CD14-positive monocyte (primary cell): Measurements from ENCODE around the gene PQBP1. TPM values are rescaled to one million over a fixed set of nuclear protein-coding genes. Genes with fewer than 3 reads are reported as not detected.

Experiments
- DNase-seq, 3 donors: peaks; one replicate each; pipeline ENCODE4 v3.0.0-alpha.2; 2011 to 2022
- H2AFZ ChIP-seq: 2 replicates; pipeline ENCODE4 v1.6.0; 2012; ENCODE audit warnings: mild to moderate bottlenecking, low read depth, low read length, inconsistent platforms; ENCODE audit not compliant: insufficient read depth, poor library complexity, severe bottlenecking
- H3K27ac ChIP-seq, 2 donors: 1 replicate in 1 of 2; 2 replicates in 1 of 2; pipeline ENCODE4 v1.5.1; 2012 to 2013; ENCODE audit warnings: low read length in 2 of 2, control low read depth in 1 of 2, inconsistent platforms in 1 of 2, low read depth in 1 of 2, mild to moderate bottlenecking in 1 of 2
- H3K27me3 ChIP-seq, 2 donors: one replicate each; pipeline versions ENCODE4 v1.6.0 to v1.6.1; 2011 to 2013; ENCODE audit warnings: low read length in 2 of 2; ENCODE audit not compliant: control insufficient read depth in 2 of 2, insufficient read depth in 2 of 2
- H3K36me3 ChIP-seq, 2 donors: replicated peaks in 1 of 2; 1 replicate in 1 of 2; 2 replicates in 1 of 2; pipeline versions ENCODE4 v1.5.1 to v1.6.1; 2012 to 2013; ENCODE audit warnings: low read length in 2 of 2, control low read depth in 1 of 2, inconsistent platforms in 1 of 2, mild to moderate bottlenecking in 1 of 2; ENCODE audit not compliant: insufficient read depth in 2 of 2, control insufficient read depth in 1 of 2
- H3K4me1 ChIP-seq, 2 donors: 1 replicate in 1 of 2; 2 replicates in 1 of 2; pipeline versions ENCODE4 v1.5.1 to v1.6.1; 2012 to 2013; ENCODE audit warnings: low read length in 2 of 2, control low read depth in 1 of 2, inconsistent platforms in 1 of 2, mild to moderate bottlenecking in 1 of 2, moderate library complexity in 1 of 2; ENCODE audit not compliant: insufficient read depth in 2 of 2, control insufficient read depth in 1 of 2
- H3K4me2 ChIP-seq: replicated peaks from 2 replicates; pipeline ENCODE3; 2012; ENCODE audit warnings: low read length, moderate library complexity, mild to moderate bottlenecking; ENCODE audit not compliant: poor library complexity, severe bottlenecking; ENCODE audit errors: extremely low read depth
- H3K4me3 ChIP-seq, 3 experiments: fragments of 200-600 bp in 1 of 3; sonication (generic) in 1 of 3; replicated peaks in 1 of 3; 1 replicate in 2 of 3; 2 replicates in 1 of 3; pipeline ENCODE4 v1.5.1; 2011 to 2013; ENCODE audit warnings: low read length in 3 of 3, mild to moderate bottlenecking in 3 of 3, control low read depth in 2 of 3, low read depth in 2 of 3, inconsistent platforms in 1 of 3, moderate library complexity in 1 of 3
- H3K79me2 ChIP-seq: 2 replicates; pipeline ENCODE4 v1.6.0; 2012; ENCODE audit warnings: mild to moderate bottlenecking, control low read depth, inconsistent platforms, low read length, moderate library complexity; ENCODE audit not compliant: insufficient read depth
- H3K9ac ChIP-seq: 2 replicates; pipeline ENCODE4 v1.6.0; 2017; ENCODE audit warnings: low read length, mild to moderate bottlenecking; ENCODE audit not compliant: insufficient read depth, poor library complexity, severe bottlenecking
- H3K9me3 ChIP-seq, 2 donors: replicated peaks in 1 of 2; 1 replicate in 1 of 2; 2 replicates in 1 of 2; pipeline versions ENCODE4 v1.5.1 to v1.6.1; 2012 to 2013; ENCODE audit warnings: low read length in 2 of 2, control low read depth in 1 of 2; ENCODE audit not compliant: control insufficient read depth in 1 of 2, insufficient read depth in 1 of 2
- H4K20me1 ChIP-seq: 2 replicates; pipeline ENCODE4 v1.6.0; 2012; ENCODE audit warnings: mild to moderate bottlenecking, low read length, control low read depth, moderate library complexity; ENCODE audit not compliant: insufficient read depth
- H3K27ac Mint-ChIP-seq, 7 donors: one replicate each; pipeline ENCODE4 v1.8.0; 2020; ENCODE audit warnings: mild to moderate bottlenecking in 7 of 7, mixed read lengths in 7 of 7, moderate library complexity in 6 of 7, inconsistent platforms in 2 of 7
- H3K27me3 Mint-ChIP-seq, 3 donors: one replicate each; pipeline ENCODE4 v1.8.0; 2021 to 2022; ENCODE audit warnings: low read depth in 3 of 3, mild to moderate bottlenecking in 3 of 3, mixed read lengths in 3 of 3, moderate library complexity in 3 of 3, inconsistent platforms in 1 of 3
- H3K36me3 Mint-ChIP-seq, 2 donors: one replicate each; pipeline ENCODE4 v1.8.0; 2020; ENCODE audit warnings: mixed read lengths in 2 of 2, inconsistent platforms in 1 of 2, mild to moderate bottlenecking in 1 of 2
- H3K4me1 Mint-ChIP-seq: one replicate; pipeline ENCODE4 v1.8.0; 2020; ENCODE audit warnings: mild to moderate bottlenecking, mixed read lengths
- H3K4me3 Mint-ChIP-seq, 2 donors: one replicate each; pipeline ENCODE4 v1.8.0; 2020; ENCODE audit warnings: mild to moderate bottlenecking in 2 of 2, mixed read lengths in 2 of 2, moderate library complexity in 1 of 2
- H3K9me3 Mint-ChIP-seq, 7 donors: one replicate each; pipeline ENCODE4 v1.8.0; 2020 to 2022; ENCODE audit warnings: mixed read lengths in 7 of 7, mild to moderate bottlenecking in 6 of 7, moderate library complexity in 6 of 7, inconsistent platforms in 2 of 7
- CTCF ChIP-seq: fragments of 200-600 bp; IDR thresholded peaks from one replicate; pipeline ENCODE4 v1.8.0; 2022; ENCODE audit warnings: antibody characterized with exemption, mild to moderate bottlenecking
- WGBS: methylation state at CpG from one replicate; pipeline ENCODE4 v1.1.5; 2013; ENCODE audit warnings: missing lambda C conversion rate; ENCODE audit not compliant: insufficient coverage; 5-methylcytosine and 5-hydroxymethylcytosine counted together
- intact Hi-C, 2 donors: fragments of 100-400 bp; cut with micrococcal nuclease; formaldehyde crosslinking; loops; one replicate each; pipeline versions ENCODE4 v1.15.0 to v1.15.1; 2023
- polyA plus RNA-seq, 3 donors: library from polyadenylated mRNA; depleted of rRNA in 1 of 3; unstranded in 2 of 3; stranded (reverse) in 1 of 3; fragments of 300-500 nt in 2 of 3; fragments of >200 nt in 1 of 3; fragmentation: Illumina TruSeq in 2 of 3; gene quantifications; 1 replicate in 2 of 3; 2 replicates in 1 of 3; pipeline ENCODE4 v1.2.3, GENCODE V29; 2012 to 2021

PQBP1 gene
- polyA plus RNA-seq, 3 donors = 71.7 to 129 (median 78.3) TPM

GRCh38 chrX:48927736-48928382, 30.1 kb downstream of the PQBP1 start:
- no peak overlapping the region for H3K4me3 Mint-ChIP-seq
- no peaks in the 10 kb centered on the region for H3K27me3 ChIP-seq
- H3K9me3 ChIP-seq = no peaks in the 10 kb centered on the region
- peaks cover 0 to 2% (median 0%) of the 10 kb centered on the region in 3 donors for H3K27me3 Mint-ChIP-seq
- H3K4me1 Mint-ChIP-seq = no peaks in the 10 kb centered on the region
- peaks cover 43 to 75% of the 10 kb centered on the region in 2 donors for H3K36me3 ChIP-seq
- H3K4me2 ChIP-seq = no peak overlapping the region
- peaks cover 43 to 68% of the 10 kb centered on the region in 2 donors for H3K36me3 Mint-ChIP-seq
- no peak overlapping the region for H3K27ac Mint-ChIP-seq
- DNase-seq = no peak
- intact Hi-C loops = no loop called here
- no peak overlapping the region for H2AFZ ChIP-seq
- H4K20me1 ChIP-seq = peaks cover 7% of the 10 kb centered on the region
- peaks cover 0 to 6% (median 0%) of the 10 kb centered on the region in 7 donors for H3K9me3 Mint-ChIP-seq
- TF ChIP-seq CTCF = no peak
- H3K9ac ChIP-seq = no peak overlapping the region
- no CpG with 5 or more reads among the region's 2 CpGs for WGBS
- H3K4me3 ChIP-seq = no peak overlapping the region
- no peaks in the 10 kb centered on the region for H3K4me1 ChIP-seq
- H3K27ac ChIP-seq = no peak overlapping the region
- H3K79me2 ChIP-seq = no peaks in the 10 kb centered on the region

- Histone ChIP-seq H3K9me3 (no peaks in the 10 kb centered on the region), H4K20me1 (peaks cover 9% of the 10 kb centered on the region), H2AFZ (no peak overlapping the region), H3K4me3 (no peak overlapping the region), H3K4me2 (no peak overlapping the region), H3K4me1 (peaks cover 26 to 35% of the 10 kb centered on the region in 2 donors), H3K79me2 (peaks cover 16% of the 10 kb centered on the region), H3K36me3 (peaks cover 25 to 40% of the 10 kb centered on the region in 2 donors), H3K27me3 (no peaks in the 10 kb centered on the region), H3K9ac (no peak overlapping the region), H3K27ac (no peak overlapping the region)
- H3K4me1 Mint-ChIP-seq = peaks cover 31% of the 10 kb centered on the region
- DNase-seq = no peak
- no CpG with 5 or more reads among the region's 2 CpGs for WGBS
- H3K9me3 Mint-ChIP-seq = peaks cover 0 to 9% (median 0%) of the 10 kb centered on the region in 7 donors
- peaks cover 26 to 58% of the 10 kb centered on the region in 2 donors for H3K36me3 Mint-ChIP-seq
- peak overlapping the region in 2 of 7 donors; percentile 33 to 53 for H3K27ac Mint-ChIP-seq
- TF ChIP-seq CTCF = no peak
- intact Hi-C loops = no loop called here
- H3K27me3 Mint-ChIP-seq = peaks cover 0 to 3% (median 0%) of the 10 kb centered on the region in 3 donors
- H3K4me3 Mint-ChIP-seq = no peak overlapping the region
These were observed 36.0 kb downstream of the PQBP1 start for GRCh38 chrX:48933757-48934156.
